Upper lobe of left lung (tissue), 6 donors: Measurements from ENCODE around the gene MCEMP1. TPM values are rescaled to one million over a fixed set of nuclear protein-coding genes. Genes with fewer than 3 reads are reported as not detected.
A peak's percentile ranks its signal among the peaks of the same experiment; 100 is the strongest.

ENCODE experiments used
- ATAC-seq, 2 donors: fragments of 200-7000 bp; cut with Tn5 transposase; one replicate each; pipeline ENCODE4 v1.9.1; 2022; ENCODE audit warnings: mild to moderate bottlenecking in 2 of 2, moderate library complexity in 2 of 2; ENCODE audit not compliant: low FRiP score in 2 of 2
- DNase-seq, 2 donors: peaks; one replicate each; pipeline ENCODE4 v3.0.0-alpha.2; 2019 to 2020
- H3K27ac ChIP-seq, 4 donors: fragments of 200-600 bp; sonication (generic); one replicate each; pipeline ENCODE4 v1.5.1; 2016 to 2019
- H3K27me3 ChIP-seq, 4 donors: fragments of 200-600 bp; sonication (generic); one replicate each; pipeline ENCODE4 v1.5.1; 2017 to 2019
- H3K36me3 ChIP-seq, 4 donors: fragments of 200-600 bp; sonication (generic); one replicate each; pipeline ENCODE4 v1.5.1; 2016 to 2019
- H3K4me1 ChIP-seq, 4 donors: fragments of 200-600 bp; sonication (generic); one replicate each; pipeline ENCODE4 v1.5.1; 2018 to 2019
- H3K4me3 ChIP-seq, 4 donors: fragments of 200-600 bp; sonication (generic); one replicate each; pipeline ENCODE4 v1.5.1; 2017 to 2019; ENCODE audit warnings: mild to moderate bottlenecking in 2 of 4, moderate library complexity in 1 of 4
- H3K9me3 ChIP-seq, 4 donors: fragments of 200-600 bp; sonication (generic); one replicate each; pipeline ENCODE4 v1.5.1; 2018 to 2019
- CTCF ChIP-seq, 6 experiments: fragments of 450-650 bp in 4 of 6; fragments of 200-600 bp in 2 of 6; sonication (generic) in 2 of 6; IDR thresholded peaks; one replicate each; pipeline ENCODE4 v1.5.1; 2016 to 2019; ENCODE audit warnings: antibody characterized with exemption in 6 of 6
- EP300 ChIP-seq, 4 donors: sonication (generic); formaldehyde crosslinking; IDR thresholded peaks; one replicate each; pipeline ENCODE4 v1.5.1; 2017; ENCODE audit warnings: antibody characterized with exemption in 4 of 4, control low read depth in 2 of 4
- POLR2A ChIP-seq, 4 donors: fragments of 450-650 bp; IDR thresholded peaks; one replicate each; pipeline ENCODE4 v1.5.1; 2016 to 2017; ENCODE audit warnings: antibody characterized with exemption in 4 of 4, mild to moderate bottlenecking in 2 of 4
- POLR2AphosphoS5 ChIP-seq, 2 donors: sonication (generic); formaldehyde crosslinking; IDR thresholded peaks; one replicate each; pipeline ENCODE4 v1.5.1; 2017; ENCODE audit warnings: antibody characterized with exemption in 2 of 2
- WGBS, 2 donors: methylation state at CpG; one replicate each; pipeline ENCODE4 v1.1.5; 2017 to 2018; 5-methylcytosine and 5-hydroxymethylcytosine counted together
- total RNA-seq, 6 donors: library from RNA; depleted of rRNA in 4 of 6; stranded (reverse); fragments of >200 nt in 4 of 6; gene quantifications; one replicate each; pipeline versions ENCODE4 v1.1.0 to v1.2.1, GENCODE V29; 2016 to 2021
- donor health status: DM: no; HTN: no; CAD: no; lungs with moderate emphysema.
- donor health status: DM: no; HTN: yes; CAD: no; lungs with severe emphysema.

MCEMP1 gene
- total RNA-seq, 6 donors from 2014 or later: 9.4 to 160 (median 36.6) TPM

GRCh38 chr19:7718668-7719067 lies 41.8 kb downstream of the MCEMP1 start:
- Histone ChIP-seq H3K36me3 (no peaks in the 10 kb centered on the region), H3K4me1 (no peaks in the 10 kb centered on the region), H3K4me3 (no peak overlapping the region), H3K27ac (no peak overlapping the region), H3K9me3 (peaks cover 0 to 4% (median 3%) of the 10 kb centered on the region in 4 donors), H3K27me3 (no peaks in the 10 kb centered on the region)
- no peak for ATAC-seq
- peak in 1 of 2 donors; percentile 32 for DNase-seq
- 50 to 51% methylated on average over 8 of the region's 8 CpGs for WGBS, 2 donors
- TF ChIP-seq EP300 (IDR thresholded peaks at IDR 0.05) (no peak), POLR2A (IDR thresholded peaks at IDR 0.05) (no peak), POLR2AphosphoS5 (IDR thresholded peaks at IDR 0.05) (no peak), CTCF (IDR thresholded peaks at IDR 0.05) (no peak)

- DNase-seq (no peak), ATAC-seq (no peak)
- TF ChIP-seq POLR2A (IDR thresholded peaks at IDR 0.05) (no peak), CTCF (IDR thresholded peaks at IDR 0.05) (no peak), POLR2AphosphoS5 (IDR thresholded peaks at IDR 0.05) (no peak), EP300 (IDR thresholded peaks at IDR 0.05) (no peak)
- peaks cover 0 to 4% (median 3%) of the 10 kb centered on the region in 4 donors for H3K9me3 ChIP-seq
- no peaks in the 10 kb centered on the region for H3K4me1 ChIP-seq
- H3K36me3 ChIP-seq: no peaks in the 10 kb centered on the region
- H3K27ac ChIP-seq: no peak overlapping the region
- H3K4me3 ChIP-seq: no peak overlapping the region
- no peaks in the 10 kb centered on the region for H3K27me3 ChIP-seq
- WGBS, 2 donors: 79 to 98% methylated on average over 6 of the region's 6 CpGs
Measured at GRCh38 chr19:7720351-7720750, 43.5 kb downstream of the MCEMP1 start.

GRCh38 chr19:7722231-7722651 lies 45.4 kb downstream of the MCEMP1 start:
- Histone ChIP-seq H3K27ac (no peak overlapping the region), H3K9me3 (no peaks in the 10 kb centered on the region), H3K4me3 (no peak overlapping the region), H3K4me1 (no peaks in the 10 kb centered on the region), H3K36me3 (no peaks in the 10 kb centered on the region), H3K27me3 (no peaks in the 10 kb centered on the region)
- WGBS, 2 donors: 64 to 74% methylated on average over 5 of the region's 5 CpGs
- no peak for DNase-seq
- TF ChIP-seq CTCF (IDR thresholded peaks at IDR 0.05): no peak
- no peak for TF ChIP-seq EP300 (IDR thresholded peaks at IDR 0.05)
- TF ChIP-seq POLR2AphosphoS5 (IDR thresholded peaks at IDR 0.05): no peak
- no peak for TF ChIP-seq POLR2A (IDR thresholded peaks at IDR 0.05)
- peak in 1 of 2 donors; percentile 22 for ATAC-seq

DNA sequence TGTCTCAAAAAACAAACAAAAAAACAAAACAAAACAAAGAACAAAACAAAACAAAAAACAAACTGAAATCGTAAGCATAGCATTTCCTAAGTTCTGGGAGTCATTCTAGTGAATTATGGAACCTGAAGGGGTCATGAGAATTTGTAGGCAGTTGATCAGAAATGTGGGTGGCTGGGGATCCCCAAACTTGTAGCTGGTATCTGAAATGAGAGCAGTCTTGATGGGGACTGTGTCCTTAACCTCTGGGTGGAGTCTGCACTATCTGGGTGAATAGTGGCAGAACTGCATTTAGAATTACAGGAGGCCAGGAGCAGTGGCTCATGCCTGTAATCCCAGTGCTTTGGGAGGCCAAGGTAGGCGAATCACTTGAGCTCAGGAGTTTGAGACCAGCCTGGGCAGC lies 48.9 kb downstream of the MCEMP1 start:
- TF ChIP-seq CTCF (IDR thresholded peaks at IDR 0.05): no peak
- no peak for TF ChIP-seq EP300 (IDR thresholded peaks at IDR 0.05)
- TF ChIP-seq POLR2AphosphoS5 (IDR thresholded peaks at IDR 0.05): no peak
- no peak for TF ChIP-seq POLR2A (IDR thresholded peaks at IDR 0.05)
- 74 to 75% methylated on average over 2 of the region's 2 CpGs for whole genome bisulfite sequencing, 2 donors
- Histone ChIP-seq H3K9me3 (no peaks in the 10 kb centered on the region), H3K27me3 (peaks cover 0 to 23% (median 9%) of the 10 kb centered on the region in 4 donors), H3K4me1 (peaks cover 4 to 13% (median 11%) of the 10 kb centered on the region in 4 donors), H3K36me3 (no peaks in the 10 kb centered on the region), H3K4me3 (no peak overlapping the region), H3K27ac (no peak overlapping the region)
- DNase-seq (no peak), ATAC-seq (no peak)

DNA sequence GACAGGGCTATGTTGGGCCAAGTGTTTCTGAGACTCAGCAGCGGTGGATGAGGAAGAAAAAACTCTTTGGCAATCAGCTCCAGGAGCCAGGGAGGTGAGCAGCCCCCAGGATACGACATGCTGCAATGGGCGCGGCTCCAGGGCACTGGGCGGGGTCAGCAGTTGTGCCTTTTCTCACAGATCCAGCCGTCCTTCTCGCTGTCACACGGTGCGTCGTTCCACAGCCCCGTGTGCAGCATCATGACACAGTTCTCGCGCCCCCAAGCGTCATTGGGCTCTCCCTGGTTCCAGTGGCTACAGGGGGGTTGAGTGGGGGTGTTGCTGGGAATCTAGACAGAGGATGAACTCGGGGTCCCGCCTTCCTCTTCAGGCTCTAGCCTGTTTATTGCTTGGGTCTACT lies 52.3 kb downstream of the MCEMP1 start:
- no peak for ATAC-seq
- H3K4me3 ChIP-seq: no peak overlapping the region
- H3K27me3 ChIP-seq: peaks cover 0 to 29% (median 12%) of the 10 kb centered on the region in 4 donors
- H3K36me3 ChIP-seq: no peaks in the 10 kb centered on the region
- 28% methylated on average over 13 to 14 of the region's 16 CpGs for WGBS, 2 donors
- H3K27ac ChIP-seq: no peak overlapping the region
- peak in 1 of 2 donors; percentile 77 for DNase-seq
- H3K4me1 ChIP-seq: peaks cover 4 to 21% (median 16%) of the 10 kb centered on the region in 4 donors
- H3K9me3 ChIP-seq: no peaks in the 10 kb centered on the region
- TF ChIP-seq CTCF (IDR thresholded peaks at IDR 0.05) (no peak), POLR2AphosphoS5 (IDR thresholded peaks at IDR 0.05) (no peak), EP300 (IDR thresholded peaks at IDR 0.05) (no peak), POLR2A (IDR thresholded peaks at IDR 0.05) (no peak)
